ENCODE results near the gene ITPKB. TPM values are rescaled to one million over a fixed set of nuclear protein-coding genes. Genes with fewer than 3 reads are reported as not detected.

Gene ITPKB
- total and polyA plus RNA-seq, 2 of the 13 experiments (the other 11 are each of a cell fraction or from before 2014, with no cell fraction given), result not detected

DNA sequence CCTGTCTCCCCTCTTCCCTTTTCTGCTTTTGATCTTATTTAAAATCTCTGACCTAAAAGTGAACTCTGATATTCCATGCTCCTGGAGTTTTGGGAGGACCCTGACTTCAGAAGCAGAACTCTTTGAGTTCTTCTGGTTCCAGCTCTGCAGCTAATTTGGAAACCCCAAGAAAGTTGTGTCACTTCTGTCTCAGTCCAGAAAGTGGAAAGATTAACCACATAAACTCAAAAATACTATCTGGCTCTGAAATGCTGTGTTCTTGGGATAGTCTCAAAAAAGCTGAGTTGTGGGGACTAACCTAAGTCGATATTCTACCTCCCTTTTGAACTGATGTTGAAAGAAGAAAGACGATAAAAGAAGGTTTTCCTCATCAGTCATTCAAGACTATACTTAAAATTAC, 59.8 kb downstream of the ITPKB start:
- no peak overlapping the region for H3K27ac ChIP-seq (ENCODE audit: extremely low read length, insufficient read depth, low read length)
- POLR2A ChIA-PET, result no interaction called here
- no peak for DNase-seq (ENCODE audit: low spot score)
- CTCF ChIA-PET (ENCODE audit: low intra/inter-chr PET ratio, low total read pairs), result no interaction called here
- intact Hi-C loops (cut with micrococcal nuclease; ENCODE audit: unreplicated experiment), result no loop called here
- H3K36me3 ChIP-seq (replicated peaks in 1 of 2; ENCODE audit: control insufficient read depth in 1 of 2, insufficient read depth in 2 of 2, low read length in 2 of 2), result no peaks in the 10 kb centered on the region
- TF ChIP-seq CC2D1A (CRISPR knock-in tag; IDR thresholded peaks at IDR 0.05) (no peak), SIX4 (CRISPR knock-in tag; IDR thresholded peaks at IDR 0.05) (no peak), NR2F1 (CRISPR knock-in tag; IDR thresholded peaks at IDR 0.05) (no peak), MYC (CRISPR knock-in tag; IDR thresholded peaks at IDR 0.05; ENCODE audit: borderline replicate concordance) (no peak)
- H3K79me2 ChIP-seq (ENCODE audit: insufficient read depth, low read length), result no peaks in the 10 kb centered on the region
- in situ Hi-C loops (cut with HindIII; ENCODE audit: extremely low pct_ligation_motif_present, low pct_unique_long_range_greater_than_20kb), result no loop called here
- H3K4me1 ChIP-seq (ENCODE audit: insufficient read depth, low read length), result peaks cover 5% of the 10 kb centered on the region; the same call in 1 of the 2 replicates
- FAIRE-seq, result no peak
- H3K4me2 ChIP-seq (ENCODE audit: low read depth, low read length), result no peak overlapping the region
- BruUV-seq (replicated peaks), result no TSS peak
- WGBS (ENCODE audit: low lambda C conversion rate), result 12% methylated on average over 2 of the region's 2 CpGs
- no peak overlapping the region for H3K4me3 ChIP-seq (replicated peaks in 1 of 3; ENCODE audit: insufficient read depth in 1 of 3, low read depth in 2 of 3, low read length in 3 of 3)
- H3K9ac ChIP-seq (ENCODE audit: insufficient read depth, low read depth, low read length), result no peak overlapping the region
- H4K20me1 ChIP-seq (ENCODE audit: insufficient read depth, low read length), result no peaks in the 10 kb centered on the region
- no peak for ATAC-seq
- no peaks in the 10 kb centered on the region for H3K9me3 ChIP-seq (ENCODE audit: low read length)
- H2AFZ ChIP-seq (ENCODE audit: low read length), result no peak overlapping the region
- peaks cover 6 to 68% of the 10 kb centered on the region in 2 experiments for H3K27me3 ChIP-seq (ENCODE audit: control insufficient read depth in 1 of 2, insufficient read depth in 2 of 2, low read length in 2 of 2)

DNA sequence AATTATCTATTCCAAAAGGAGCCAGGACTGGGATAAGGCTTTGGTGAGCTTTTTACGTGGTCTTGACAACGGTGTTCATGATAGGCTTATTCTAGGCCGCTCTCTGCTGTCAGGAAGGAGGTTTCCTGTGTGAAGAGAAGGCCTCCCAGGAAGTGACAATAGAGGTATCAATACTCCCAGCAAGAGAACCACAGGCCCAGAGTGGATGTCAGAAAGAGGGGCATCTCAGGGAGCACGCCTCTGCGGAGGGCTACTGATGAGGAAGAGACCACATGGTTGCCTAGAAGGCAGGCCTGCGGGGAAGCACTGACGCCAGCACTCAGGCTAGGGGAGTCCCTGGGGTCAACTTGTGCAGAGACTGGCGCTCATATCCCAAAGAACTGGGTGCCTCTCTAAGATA, 60.4 kb downstream of the ITPKB start:
- ChIA-PET CTCF (ENCODE audit: low intra/inter-chr PET ratio, low total read pairs) (no interaction called here), POLR2A (no interaction called here)
- no peak overlapping the region for H2AFZ ChIP-seq (ENCODE audit: low read length)
- H3K27me3 ChIP-seq (ENCODE audit: control insufficient read depth in 1 of 2, insufficient read depth in 2 of 2, low read length in 2 of 2), result peaks cover 6 to 66% of the 10 kb centered on the region in 2 experiments
- in situ Hi-C loops (cut with HindIII; ENCODE audit: extremely low pct_ligation_motif_present, low pct_unique_long_range_greater_than_20kb) (no loop called here), intact Hi-C loops (cut with micrococcal nuclease; ENCODE audit: unreplicated experiment) (no loop called here)
- ATAC-seq (no peak), DNase-seq (ENCODE audit: low spot score) (no peak), FAIRE-seq (no peak)
- BruUV-seq (replicated peaks), result no TSS peak
- H3K27ac ChIP-seq (ENCODE audit: extremely low read length, insufficient read depth, low read length), result no peak overlapping the region
- H3K9me3 ChIP-seq (ENCODE audit: low read length), result no peaks in the 10 kb centered on the region
- no peaks in the 10 kb centered on the region for H3K79me2 ChIP-seq (ENCODE audit: insufficient read depth, low read length)
- 54% methylated on average over 7 of the region's 8 CpGs for WGBS (ENCODE audit: low lambda C conversion rate)
- no peaks in the 10 kb centered on the region for H3K36me3 ChIP-seq (replicated peaks in 1 of 2; ENCODE audit: control insufficient read depth in 1 of 2, insufficient read depth in 2 of 2, low read length in 2 of 2)
- H3K4me2 ChIP-seq (ENCODE audit: low read depth, low read length), result no peak overlapping the region
- H4K20me1 ChIP-seq (ENCODE audit: insufficient read depth, low read length), result no peaks in the 10 kb centered on the region
- no peak overlapping the region for H3K4me3 ChIP-seq (replicated peaks in 1 of 3; ENCODE audit: insufficient read depth in 1 of 3, low read depth in 2 of 3, low read length in 3 of 3)
- no peak overlapping the region for H3K9ac ChIP-seq (ENCODE audit: insufficient read depth, low read depth, low read length)
- H3K4me1 ChIP-seq (ENCODE audit: insufficient read depth, low read length), result peaks cover 5% of the 10 kb centered on the region; the same call in 1 of the 2 replicates
- TF ChIP-seq, protein P1, sequence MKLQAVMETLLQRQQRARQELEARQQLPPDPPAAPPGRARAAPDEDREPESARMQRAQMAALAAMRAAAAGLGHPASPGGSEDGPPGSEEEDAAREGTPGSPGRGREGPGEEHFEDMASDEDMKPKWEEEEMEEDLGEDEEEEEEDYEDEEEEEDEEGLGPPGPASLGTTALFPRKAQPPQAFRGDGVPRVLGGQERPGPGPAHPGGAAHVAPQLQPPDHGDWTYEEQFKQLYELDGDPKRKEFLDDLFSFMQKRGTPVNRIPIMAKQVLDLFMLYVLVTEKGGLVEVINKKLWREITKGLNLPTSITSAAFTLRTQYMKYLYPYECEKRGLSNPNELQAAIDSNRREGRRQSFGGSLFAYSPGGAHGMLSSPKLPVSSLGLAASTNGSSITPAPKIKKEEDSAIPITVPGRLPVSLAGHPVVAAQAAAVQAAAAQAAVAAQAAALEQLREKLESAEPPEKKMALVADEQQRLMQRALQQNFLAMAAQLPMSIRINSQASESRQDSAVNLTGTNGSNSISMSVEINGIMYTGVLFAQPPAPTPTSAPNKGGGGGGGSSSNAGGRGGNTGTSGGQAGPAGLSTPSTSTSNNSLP (IDR thresholded peaks at IDR 0.05; ENCODE audit: low read depth, low read length), result no peak
- TF ChIP-seq GPN1 (CRISPR knock-in tag; IDR thresholded peaks at IDR 0.05; ENCODE audit: borderline replicate concordance) (no peak), NCOA5 (CRISPR knock-in tag; IDR thresholded peaks at IDR 0.05) (no peak), HMGA1 (CRISPR knock-in tag; conservative IDR thresholded peaks at IDR 0.05) (no peak)
- TF ChIP-seq, protein P2, sequence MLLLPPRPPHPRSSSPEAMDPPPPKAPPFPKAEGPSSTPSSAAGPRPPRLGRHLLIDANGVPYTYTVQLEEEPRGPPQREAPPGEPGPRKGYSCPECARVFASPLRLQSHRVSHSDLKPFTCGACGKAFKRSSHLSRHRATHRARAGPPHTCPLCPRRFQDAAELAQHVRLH (CRISPR knock-in tag; IDR thresholded peaks at IDR 0.05; ENCODE audit: borderline replicate concordance, low read depth), result no peak
- TF ChIP-seq, protein P3, sequence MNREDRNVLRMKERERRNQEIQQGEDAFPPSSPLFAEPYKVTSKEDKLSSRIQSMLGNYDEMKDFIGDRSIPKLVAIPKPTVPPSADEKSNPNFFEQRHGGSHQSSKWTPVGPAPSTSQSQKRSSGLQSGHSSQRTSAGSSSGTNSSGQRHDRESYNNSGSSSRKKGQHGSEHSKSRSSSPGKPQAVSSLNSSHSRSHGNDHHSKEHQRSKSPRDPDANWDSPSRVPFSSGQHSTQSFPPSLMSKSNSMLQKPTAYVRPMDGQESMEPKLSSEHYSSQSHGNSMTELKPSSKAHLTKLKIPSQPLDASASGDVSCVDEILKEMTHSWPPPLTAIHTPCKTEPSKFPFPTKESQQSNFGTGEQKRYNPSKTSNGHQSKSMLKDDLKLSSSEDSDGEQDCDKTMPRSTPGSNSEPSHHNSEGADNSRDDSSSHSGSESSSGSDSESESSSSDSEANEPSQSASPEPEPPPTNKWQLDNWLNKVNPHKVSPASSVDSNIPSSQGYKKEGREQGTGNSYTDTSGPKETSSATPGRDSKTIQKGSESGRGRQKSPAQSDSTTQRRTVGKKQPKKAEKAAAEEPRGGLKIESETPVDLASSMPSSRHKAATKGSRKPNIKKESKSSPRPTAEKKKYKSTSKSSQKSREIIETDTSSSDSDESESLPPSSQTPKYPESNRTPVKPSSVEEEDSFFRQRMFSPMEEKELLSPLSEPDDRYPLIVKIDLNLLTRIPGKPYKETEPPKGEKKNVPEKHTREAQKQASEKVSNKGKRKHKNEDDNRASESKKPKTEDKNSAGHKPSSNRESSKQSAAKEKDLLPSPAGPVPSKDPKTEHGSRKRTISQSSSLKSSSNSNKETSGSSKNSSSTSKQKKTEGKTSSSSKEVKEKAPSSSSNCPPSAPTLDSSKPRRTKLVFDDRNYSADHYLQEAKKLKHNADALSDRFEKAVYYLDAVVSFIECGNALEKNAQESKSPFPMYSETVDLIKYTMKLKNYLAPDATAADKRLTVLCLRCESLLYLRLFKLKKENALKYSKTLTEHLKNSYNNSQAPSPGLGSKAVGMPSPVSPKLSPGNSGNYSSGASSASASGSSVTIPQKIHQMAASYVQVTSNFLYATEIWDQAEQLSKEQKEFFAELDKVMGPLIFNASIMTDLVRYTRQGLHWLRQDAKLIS (CRISPR knock-in tag; IDR thresholded peaks at IDR 0.05), result no peak
- TF ChIP-seq, protein P4, sequence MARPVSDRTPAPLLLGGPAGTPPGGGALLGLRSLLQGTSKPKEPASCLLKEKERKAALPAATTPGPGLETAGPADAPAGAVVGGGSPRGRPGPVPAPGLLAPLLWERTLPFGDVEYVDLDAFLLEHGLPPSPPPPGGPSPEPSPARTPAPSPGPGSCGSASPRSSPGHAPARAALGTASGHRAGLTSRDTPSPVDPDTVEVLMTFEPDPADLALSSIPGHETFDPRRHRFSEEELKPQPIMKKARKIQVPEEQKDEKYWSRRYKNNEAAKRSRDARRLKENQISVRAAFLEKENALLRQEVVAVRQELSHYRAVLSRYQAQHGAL (CRISPR knock-in tag; IDR thresholded peaks at IDR 0.05; ENCODE audit: not compliant biosample characterization), result no peak
